ENCODE data around the gene PRICKLE3. TPM values are rescaled to one million over a fixed set of nuclear protein-coding genes. Genes with fewer than 3 reads are reported as not detected.
A peak's percentile ranks its signal among the peaks of the same experiment; 100 is the strongest.

PRICKLE3 gene
- total and polyA plus RNA-seq, 2 of the 4 experiments (the other 2 are of a cell fraction) = 3.4 to 6.4 TPM

DNA sequence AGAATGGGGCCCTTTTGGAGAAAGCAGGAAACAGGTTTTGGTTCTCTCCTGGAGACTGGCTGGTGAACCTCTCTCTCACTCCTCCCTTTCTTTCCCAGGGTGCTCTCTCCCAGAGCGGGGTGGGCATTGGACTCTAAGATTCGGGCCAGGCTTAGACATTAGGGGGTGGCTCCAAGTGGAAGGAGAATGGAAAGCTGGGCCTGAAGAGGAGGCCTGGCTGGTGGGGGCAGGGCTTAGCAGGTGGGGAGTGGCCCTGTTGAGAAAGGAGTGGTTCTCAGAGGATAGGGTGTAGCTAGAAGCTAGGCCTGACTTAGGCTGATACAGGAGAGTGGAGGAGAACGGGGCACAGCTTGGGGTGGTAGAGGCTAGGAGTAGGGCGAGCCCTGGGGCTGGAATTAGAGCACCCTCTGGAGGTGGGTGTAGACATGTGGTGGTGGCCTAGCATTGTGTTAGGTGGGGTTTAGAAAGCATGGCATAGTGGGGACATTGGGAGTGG, 8.8 kb downstream of the PRICKLE3 start:
- H3K9me3 ChIP-seq (ENCODE audit: control insufficient read depth, insufficient read depth, low read length) = no peaks in the 10 kb centered on the region; the same call in 1 of the 2 replicates
- no peak for TF ChIP-seq CHD1 (IDR thresholded peaks at IDR 0.05; ENCODE audit: low read depth, low read length)
- TF ChIP-seq RFX5 (IDR thresholded peaks at IDR 0.05; ENCODE audit: low read depth, low read length) = no peak
- TF ChIP-seq SMC3 (IDR thresholded peaks at IDR 0.05; ENCODE audit: low read depth, low read length) = no peak
- TF ChIP-seq, protein P1, sequence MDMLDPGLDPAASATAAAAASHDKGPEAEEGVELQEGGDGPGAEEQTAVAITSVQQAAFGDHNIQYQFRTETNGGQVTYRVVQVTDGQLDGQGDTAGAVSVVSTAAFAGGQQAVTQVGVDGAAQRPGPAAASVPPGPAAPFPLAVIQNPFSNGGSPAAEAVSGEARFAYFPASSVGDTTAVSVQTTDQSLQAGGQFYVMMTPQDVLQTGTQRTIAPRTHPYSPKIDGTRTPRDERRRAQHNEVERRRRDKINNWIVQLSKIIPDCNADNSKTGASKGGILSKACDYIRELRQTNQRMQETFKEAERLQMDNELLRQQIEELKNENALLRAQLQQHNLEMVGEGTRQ (IDR thresholded peaks at IDR 0.05; ENCODE audit: low read depth, low read length) = no peak
- TF ChIP-seq CEBPB (IDR thresholded peaks at IDR 0.05; ENCODE audit: low read depth, low read length) = no peak
- no peak for TF ChIP-seq POLR2A (IDR thresholded peaks at IDR 0.05; ENCODE audit: low read depth, low read length)
- TF ChIP-seq FOS (IDR thresholded peaks at IDR 0.05; ENCODE audit: low read depth, low read length) = no peak
- no peak for TF ChIP-seq MXI1 (IDR thresholded peaks at IDR 0.05; ENCODE audit: borderline replicate concordance, low read depth, low read length)
- no peak for TF ChIP-seq MAZ (IDR thresholded peaks at IDR 0.05; ENCODE audit: borderline replicate concordance, low read depth, low read length)
- no peak for TF ChIP-seq MAFK (IDR thresholded peaks at IDR 0.05; ENCODE audit: low read depth, low read length)
- in situ Hi-C loops (cut with MboI; ENCODE audit: low sequenced_read_pairs) (no loop called here), intact Hi-C loops (cut with micrococcal nuclease) (no loop called here), dilution Hi-C loops (cut with HindIII; ENCODE audit: low sequenced_read_pairs, unreplicated experiment) (no loop called here)
- H2BK20ac ChIP-seq (ENCODE audit: low read depth, low read length) = no peak overlapping the region
- H3K56ac ChIP-seq (ENCODE audit: extremely low read depth, insufficient read depth, low read length) = no peak overlapping the region
- H3K4ac ChIP-seq (ENCODE audit: low read depth, low read length) = no peak overlapping the region
- no peaks in the 10 kb centered on the region for H3K27me3 ChIP-seq (ENCODE audit: control insufficient read depth, insufficient read depth, low read length)
- peaks cover 2% of the 10 kb centered on the region for H3K4me1 ChIP-seq (ENCODE audit: control insufficient read depth, insufficient read depth, low read length)
- no peak overlapping the region for H4K5ac ChIP-seq (ENCODE audit: low read depth, low read length)
- DNase-seq = no peak
- H2BK120ac ChIP-seq (ENCODE audit: low read depth, low read length) = no peak overlapping the region
- no peak overlapping the region for H2BK5ac ChIP-seq (ENCODE audit: low read depth, low read length, poor library complexity, severe bottlenecking)
- peaks cover 14 to 15% of the 10 kb centered on the region in 2 experiments; a peak in 3 of 4 replicates for H3K79me1 ChIP-seq (ENCODE audit: low read depth in 1 of 2, low read length in 2 of 2)
- H3K9me1 ChIP-seq (ENCODE audit: insufficient read depth, low read length) = 0 out of 2 replicates have a peak, but pooled peaks cover 5% of the 10 kb centered on the region
- H3K36me3 ChIP-seq (ENCODE audit: control insufficient read depth, insufficient read depth, low read length) = peaks cover 25% of the 10 kb centered on the region
- peak overlapping the region; percentile 65 for H2AK9ac ChIP-seq (replicated peaks; ENCODE audit: low read depth, low read length, poor library complexity)
- CTCF ChIA-PET = interaction anchor here (0.7 kb wide), 1 partner anchor 8 kb away, joined by 4 read pairs; no protein-coding TSS in a partner anchor
- no peak overlapping the region for H2BK15ac ChIP-seq (ENCODE audit: low read depth, low read length)
- no peak overlapping the region for H4K91ac ChIP-seq (ENCODE audit: insufficient read depth, low read depth, low read length)
- no peak overlapping the region for H3K14ac ChIP-seq (replicated peaks; ENCODE audit: low read depth, low read length)
- no peak overlapping the region for H3K27ac ChIP-seq (ENCODE audit: insufficient read depth, low read length)
- no peak overlapping the region for H3K23ac ChIP-seq (ENCODE audit: low read depth, low read length)
- H2AFZ ChIP-seq (replicated peaks; ENCODE audit: low read length, poor library complexity) = no peak overlapping the region
- no TSS peak for BruUV-seq (replicated peaks)
- no peak overlapping the region for H3K18ac ChIP-seq (ENCODE audit: low read depth, low read length)
- H4K20me1 ChIP-seq (ENCODE audit: insufficient read depth, low read length) = no peaks in the 10 kb centered on the region; the same call in 1 of the 2 replicates
- H3K4me2 ChIP-seq (ENCODE audit: low read depth, low read length) = no peak overlapping the region
- POLR2A ChIA-PET (ENCODE audit: unreplicated experiment) = no interaction called here
- WGBS, 2 experiments (ENCODE audit: extremely low coverage in 2 of 2, insufficient read length in 1 of 2) = 71% methylated on average over 3 of the region's 4 CpGs; no CpG with 5 or more reads in 1 of the 2 experiments
- H4K8ac ChIP-seq (ENCODE audit: low read depth in 2 of 2, low read length in 2 of 2) = no peak overlapping the region
- no peak overlapping the region for H2AK5ac ChIP-seq (ENCODE audit: low read depth, low read length)
- H3K4me3 ChIP-seq (ENCODE audit: insufficient read depth, low read depth, low read length) = no peak overlapping the region
- H3K9ac ChIP-seq (ENCODE audit: low read depth, low read length) = no peak overlapping the region
- ATAC-seq (ENCODE audit: low read depth) = no peak
